ENCODE data around the gene SPATA12. TPM values are rescaled to one million over a fixed set of nuclear protein-coding genes. Genes with fewer than 3 reads are reported as not detected.

The SPATA12 gene
- total and polyA plus RNA-seq, 2 experiments from 2014 or later = 0.10 to 0.65 TPM

DNA sequence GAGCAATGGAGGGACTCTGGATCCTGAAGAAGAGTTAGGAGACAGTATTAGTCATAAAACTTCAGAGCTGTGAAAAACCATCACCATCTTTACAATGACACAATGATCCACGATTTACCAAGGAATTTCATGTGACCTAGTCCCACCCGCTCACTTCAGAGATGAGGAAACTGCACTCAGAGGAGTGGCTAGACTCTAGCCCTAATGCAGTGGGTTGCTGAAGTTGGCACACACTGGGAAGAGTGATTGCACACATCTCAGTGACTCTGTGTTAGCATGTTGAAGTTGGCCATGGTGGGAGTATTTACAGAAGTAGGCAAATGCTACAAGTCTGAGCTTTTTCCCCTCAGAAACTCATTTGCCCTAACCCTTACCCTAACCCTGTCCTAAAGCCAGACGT lies 35.2 kb upstream of the SPATA12 start:
- Histone ChIP-seq H4K20me1 (replicated peaks; ENCODE audit: insufficient read depth) (no peaks in the 10 kb centered on the region), H3K4me1 (ENCODE audit: insufficient read depth) (no peaks in the 10 kb centered on the region)
- H3K4me3 Mint-ChIP-seq = no peak overlapping the region

More for the DNA sequence above, 35.2 kb upstream of the SPATA12 start:
- H2AFZ ChIP-seq = no peak overlapping the region
- Mint-ChIP-seq H3K27me3 (ENCODE audit: insufficient read depth, low read depth, poor library complexity) (no peaks in the 10 kb centered on the region), H3K36me3 (ENCODE audit: low read depth) (peaks cover 6% of the 10 kb centered on the region; the same call in 2 of the 3 replicates), H3K9me3 (no peaks in the 10 kb centered on the region), H3K27ac (no peak overlapping the region), H3K4me1 (0 out of 3 replicates have a peak, but pooled peaks cover 2% of the 10 kb centered on the region)
- no peaks in the 10 kb centered on the region for H3K27me3 ChIP-seq (ENCODE audit: insufficient read depth)
- H3K79me2 ChIP-seq (replicated peaks; ENCODE audit: insufficient read depth) = no peaks in the 10 kb centered on the region
- ATAC-seq (no peak), DNase-seq (ENCODE audit: low spot score) (no peak)
- no peak overlapping the region for H3K27ac ChIP-seq (ENCODE audit: low read depth)
- 0 out of 2 replicates have a peak, but pooled peaks cover 2% of the 10 kb centered on the region for H3K9me2 ChIP-seq (ENCODE audit: insufficient read depth)
- no peaks in the 10 kb centered on the region for H3F3A ChIP-seq (replicated peaks; ENCODE audit: low read depth)
- no peak overlapping the region for H3K4me3 ChIP-seq
- no peak for TF ChIP-seq ETS1 (IDR thresholded peaks at IDR 0.05)
- TF ChIP-seq POLR2AphosphoS5 (IDR thresholded peaks at IDR 0.05; ENCODE audit: low read depth) = no peak
- no peak for TF ChIP-seq ZNF331 (CRISPR knock-in tag; IDR thresholded peaks at IDR 0.05; ENCODE audit: low read depth)
- TF ChIP-seq, protein P1, sequence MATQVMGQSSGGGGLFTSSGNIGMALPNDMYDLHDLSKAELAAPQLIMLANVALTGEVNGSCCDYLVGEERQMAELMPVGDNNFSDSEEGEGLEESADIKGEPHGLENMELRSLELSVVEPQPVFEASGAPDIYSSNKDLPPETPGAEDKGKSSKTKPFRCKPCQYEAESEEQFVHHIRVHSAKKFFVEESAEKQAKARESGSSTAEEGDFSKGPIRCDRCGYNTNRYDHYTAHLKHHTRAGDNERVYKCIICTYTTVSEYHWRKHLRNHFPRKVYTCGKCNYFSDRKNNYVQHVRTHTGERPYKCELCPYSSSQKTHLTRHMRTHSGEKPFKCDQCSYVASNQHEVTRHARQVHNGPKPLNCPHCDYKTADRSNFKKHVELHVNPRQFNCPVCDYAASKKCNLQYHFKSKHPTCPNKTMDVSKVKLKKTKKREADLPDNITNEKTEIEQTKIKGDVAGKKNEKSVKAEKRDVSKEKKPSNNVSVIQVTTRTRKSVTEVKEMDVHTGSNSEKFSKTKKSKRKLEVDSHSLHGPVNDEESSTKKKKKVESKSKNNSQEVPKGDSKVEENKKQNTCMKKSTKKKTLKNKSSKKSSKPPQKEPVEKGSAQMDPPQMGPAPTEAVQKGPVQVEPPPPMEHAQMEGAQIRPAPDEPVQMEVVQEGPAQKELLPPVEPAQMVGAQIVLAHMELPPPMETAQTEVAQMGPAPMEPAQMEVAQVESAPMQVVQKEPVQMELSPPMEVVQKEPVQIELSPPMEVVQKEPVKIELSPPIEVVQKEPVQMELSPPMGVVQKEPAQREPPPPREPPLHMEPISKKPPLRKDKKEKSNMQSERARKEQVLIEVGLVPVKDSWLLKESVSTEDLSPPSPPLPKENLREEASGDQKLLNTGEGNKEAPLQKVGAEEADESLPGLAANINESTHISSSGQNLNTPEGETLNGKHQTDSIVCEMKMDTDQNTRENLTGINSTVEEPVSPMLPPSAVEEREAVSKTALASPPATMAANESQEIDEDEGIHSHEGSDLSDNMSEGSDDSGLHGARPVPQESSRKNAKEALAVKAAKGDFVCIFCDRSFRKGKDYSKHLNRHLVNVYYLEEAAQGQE (IDR thresholded peaks at IDR 0.05; ENCODE audit: unreplicated experiment) = no peak
- no peak for TF ChIP-seq EZH2 (IDR thresholded peaks at IDR 0.05; ENCODE audit: low read depth, unreplicated experiment)
- no peak for TF ChIP-seq JUNB (IDR thresholded peaks at IDR 0.05; ENCODE audit: unreplicated experiment)
- TF ChIP-seq, protein P2, sequence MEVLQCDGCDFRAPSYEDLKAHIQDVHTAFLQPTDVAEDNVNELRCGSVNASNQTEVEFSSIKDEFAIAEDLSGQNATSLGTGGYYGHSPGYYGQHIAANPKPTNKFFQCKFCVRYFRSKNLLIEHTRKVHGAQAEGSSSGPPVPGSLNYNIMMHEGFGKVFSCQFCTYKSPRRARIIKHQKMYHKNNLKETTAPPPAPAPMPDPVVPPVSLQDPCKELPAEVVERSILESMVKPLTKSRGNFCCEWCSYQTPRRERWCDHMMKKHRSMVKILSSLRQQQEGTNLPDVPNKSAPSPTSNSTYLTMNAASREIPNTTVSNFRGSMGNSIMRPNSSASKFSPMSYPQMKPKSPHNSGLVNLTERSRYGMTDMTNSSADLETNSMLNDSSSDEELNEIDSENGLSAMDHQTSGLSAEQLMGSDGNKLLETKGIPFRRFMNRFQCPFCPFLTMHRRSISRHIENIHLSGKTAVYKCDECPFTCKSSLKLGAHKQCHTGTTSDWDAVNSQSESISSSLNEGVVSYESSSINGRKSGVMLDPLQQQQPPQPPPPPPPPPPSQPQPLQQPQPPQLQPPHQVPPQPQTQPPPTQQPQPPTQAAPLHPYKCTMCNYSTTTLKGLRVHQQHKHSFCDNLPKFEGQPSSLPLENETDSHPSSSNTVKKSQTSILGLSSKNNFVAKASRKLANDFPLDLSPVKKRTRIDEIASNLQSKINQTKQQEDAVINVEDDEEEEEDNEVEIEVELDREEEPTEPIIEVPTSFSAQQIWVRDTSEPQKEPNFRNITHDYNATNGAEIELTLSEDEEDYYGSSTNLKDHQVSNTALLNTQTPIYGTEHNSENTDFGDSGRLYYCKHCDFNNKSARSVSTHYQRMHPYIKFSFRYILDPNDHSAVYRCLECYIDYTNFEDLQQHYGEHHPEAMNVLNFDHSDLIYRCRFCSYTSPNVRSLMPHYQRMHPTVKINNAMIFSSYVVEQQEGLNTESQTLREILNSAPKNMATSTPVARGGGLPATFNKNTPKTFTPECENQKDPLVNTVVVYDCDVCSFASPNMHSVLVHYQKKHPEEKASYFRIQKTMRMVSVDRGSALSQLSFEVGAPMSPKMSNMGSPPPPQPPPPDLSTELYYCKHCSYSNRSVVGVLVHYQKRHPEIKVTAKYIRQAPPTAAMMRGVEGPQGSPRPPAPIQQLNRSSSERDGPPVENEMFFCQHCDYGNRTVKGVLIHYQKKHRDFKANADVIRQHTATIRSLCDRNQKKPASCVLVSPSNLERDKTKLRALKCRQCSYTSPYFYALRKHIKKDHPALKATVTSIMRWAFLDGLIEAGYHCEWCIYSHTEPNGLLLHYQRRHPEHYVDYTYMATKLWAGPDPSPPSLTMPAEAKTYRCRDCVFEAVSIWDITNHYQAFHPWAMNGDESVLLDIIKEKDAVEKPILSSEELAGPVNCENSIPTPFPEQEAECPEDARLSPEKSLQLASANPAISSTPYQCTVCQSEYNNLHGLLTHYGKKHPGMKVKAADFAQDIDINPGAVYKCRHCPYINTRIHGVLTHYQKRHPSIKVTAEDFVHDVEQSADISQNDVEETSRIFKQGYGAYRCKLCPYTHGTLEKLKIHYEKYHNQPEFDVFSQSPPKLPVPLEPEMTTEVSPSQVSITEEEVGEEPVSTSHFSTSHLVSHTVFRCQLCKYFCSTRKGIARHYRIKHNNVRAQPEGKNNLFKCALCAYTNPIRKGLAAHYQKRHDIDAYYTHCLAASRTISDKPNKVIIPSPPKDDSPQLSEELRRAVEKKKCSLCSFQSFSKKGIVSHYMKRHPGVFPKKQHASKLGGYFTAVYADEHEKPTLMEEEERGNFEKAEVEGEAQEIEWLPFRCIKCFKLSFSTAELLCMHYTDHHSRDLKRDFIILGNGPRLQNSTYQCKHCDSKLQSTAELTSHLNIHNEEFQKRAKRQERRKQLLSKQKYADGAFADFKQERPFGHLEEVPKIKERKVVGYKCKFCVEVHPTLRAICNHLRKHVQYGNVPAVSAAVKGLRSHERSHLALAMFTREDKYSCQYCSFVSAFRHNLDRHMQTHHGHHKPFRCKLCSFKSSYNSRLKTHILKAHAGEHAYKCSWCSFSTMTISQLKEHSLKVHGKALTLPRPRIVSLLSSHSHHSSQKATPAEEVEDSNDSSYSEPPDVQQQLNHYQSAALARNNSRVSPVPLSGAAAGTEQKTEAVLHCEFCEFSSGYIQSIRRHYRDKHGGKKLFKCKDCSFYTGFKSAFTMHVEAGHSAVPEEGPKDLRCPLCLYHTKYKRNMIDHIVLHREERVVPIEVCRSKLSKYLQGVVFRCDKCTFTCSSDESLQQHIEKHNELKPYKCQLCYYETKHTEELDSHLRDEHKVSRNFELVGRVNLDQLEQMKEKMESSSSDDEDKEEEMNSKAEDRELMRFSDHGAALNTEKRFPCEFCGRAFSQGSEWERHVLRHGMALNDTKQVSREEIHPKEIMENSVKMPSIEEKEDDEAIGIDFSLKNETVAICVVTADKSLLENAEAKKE (CRISPR knock-in tag; IDR thresholded peaks at IDR 0.05) = no peak
- no peak for TF ChIP-seq NANOG (IDR thresholded peaks at IDR 0.05; ENCODE audit: borderline replicate concordance)
- TF ChIP-seq EZH2phosphoT487 (IDR thresholded peaks at IDR 0.05; ENCODE audit: unreplicated experiment) = no peak
- no peak for TF ChIP-seq CREB1 (CRISPR knock-in tag; IDR thresholded peaks at IDR 0.05; ENCODE audit: low read depth)
- TF ChIP-seq, protein P3, sequence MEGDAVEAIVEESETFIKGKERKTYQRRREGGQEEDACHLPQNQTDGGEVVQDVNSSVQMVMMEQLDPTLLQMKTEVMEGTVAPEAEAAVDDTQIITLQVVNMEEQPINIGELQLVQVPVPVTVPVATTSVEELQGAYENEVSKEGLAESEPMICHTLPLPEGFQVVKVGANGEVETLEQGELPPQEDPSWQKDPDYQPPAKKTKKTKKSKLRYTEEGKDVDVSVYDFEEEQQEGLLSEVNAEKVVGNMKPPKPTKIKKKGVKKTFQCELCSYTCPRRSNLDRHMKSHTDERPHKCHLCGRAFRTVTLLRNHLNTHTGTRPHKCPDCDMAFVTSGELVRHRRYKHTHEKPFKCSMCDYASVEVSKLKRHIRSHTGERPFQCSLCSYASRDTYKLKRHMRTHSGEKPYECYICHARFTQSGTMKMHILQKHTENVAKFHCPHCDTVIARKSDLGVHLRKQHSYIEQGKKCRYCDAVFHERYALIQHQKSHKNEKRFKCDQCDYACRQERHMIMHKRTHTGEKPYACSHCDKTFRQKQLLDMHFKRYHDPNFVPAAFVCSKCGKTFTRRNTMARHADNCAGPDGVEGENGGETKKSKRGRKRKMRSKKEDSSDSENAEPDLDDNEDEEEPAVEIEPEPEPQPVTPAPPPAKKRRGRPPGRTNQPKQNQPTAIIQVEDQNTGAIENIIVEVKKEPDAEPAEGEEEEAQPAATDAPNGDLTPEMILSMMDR (conservative IDR thresholded peaks at IDR 0.05; ENCODE audit: low read depth in 2 of 2) = no peak
- TF ChIP-seq ZNF114 (CRISPR knock-in tag; IDR thresholded peaks at IDR 0.05) = no peak
- no peak for TF ChIP-seq STAT1 (IDR thresholded peaks at IDR 0.05; ENCODE audit: unreplicated experiment)
- no peak overlapping the region for H3K4me2 ChIP-seq
- no peaks in the 10 kb centered on the region for H3K36me3 ChIP-seq (ENCODE audit: insufficient read depth)

Measured in GM23338 (cell line).